OCI-LY3 (cell line): ENCODE measurements around the gene MIOX.

Experiments used
- H2AFZ ChIP-seq: fragments of 200-600, 300-600 bp; shearing (Covaris generic); 2 replicates; pipeline ENCODE4 v1.6.0; 2014; ENCODE audit warnings: antibody characterized with exemption, low read depth, low read length
- H3K27ac ChIP-seq: fragments of 200-600, 300-600 bp; sonication (generic); 2 replicates; pipeline ENCODE4 v1.5.1; 2014; ENCODE audit warnings: mild to moderate bottlenecking, low read length, moderate library complexity, mixed read lengths
- H3K27me3 ChIP-seq: fragments of 200-600, 300-600 bp; sonication (generic); 2 replicates; pipeline ENCODE4 v1.6.1; 2014; ENCODE audit warnings: low read depth, low read length, mixed read lengths
- H3K36me3 ChIP-seq: fragments of 200-600, 300-600 bp; sonication (generic); replicated peaks from 2 replicates; pipeline ENCODE3; 2014; ENCODE audit warnings: low read depth, low read length, mixed read lengths
- H3K4me1 ChIP-seq: fragments of 300-600, 200-600 bp; sonication (generic); 2 replicates; pipeline ENCODE4 v1.6.1; 2014; ENCODE audit warnings: low read length, mixed read lengths
- H3K4me2 ChIP-seq: fragments of 200-600, 300-600 bp; sonication (generic); 2 replicates; pipeline ENCODE4 v1.6.1; 2014; ENCODE audit warnings: low read length, mixed read lengths
- H3K4me3 ChIP-seq: fragments of 300-600, 200-600 bp; sonication (generic); 2 replicates; pipeline ENCODE4 v1.5.1; 2014; ENCODE audit warnings: antibody characterized with exemption, mild to moderate bottlenecking, low read length, moderate library complexity
- H3K79me2 ChIP-seq: fragments of 300-600, 200-600 bp; shearing (Covaris generic); 2 replicates; pipeline ENCODE4 v1.6.1; 2014; ENCODE audit warnings: mild to moderate bottlenecking, low read length, mixed read lengths
- H3K9ac ChIP-seq: fragments of 300-600, 200-600 bp; shearing (Covaris generic); 2 replicates; pipeline ENCODE4 v1.6.0; 2014; ENCODE audit warnings: mild to moderate bottlenecking, low read length, moderate library complexity
- H3K9me3 ChIP-seq: fragments of 200-600, 300-600 bp; shearing (Covaris generic); 2 replicates; pipeline ENCODE4 v1.6.1; 2014; ENCODE audit warnings: low read length, mixed read lengths; ENCODE audit not compliant: insufficient read depth
- H4K20me1 ChIP-seq: fragments of 200-600, 300-600 bp; sonication (generic); 2 replicates; pipeline ENCODE4 v1.6.1; 2016; ENCODE audit warnings: low read length, mixed read lengths; ENCODE audit not compliant: insufficient read depth
- CTCF ChIP-seq: fragments of 200-600, 300-600 bp; sonication (generic); IDR thresholded peaks from 2 replicates; pipeline ENCODE4 v1.5.1; 2014; ENCODE audit warnings: antibody characterized with exemption, low read length, low read depth
- EZH2phosphoT487 ChIP-seq: fragments of 200-600 bp; shearing (Covaris generic); IDR thresholded peaks from 2 replicates; pipeline ENCODE4 v1.6.1; 2018; ENCODE audit warnings: antibody characterized with exemption, mixed run types, low read depth

MIOX gene

GRCh38 chr22:50481440-50482106 lies 5.1 kb upstream of the MIOX start, which contains the start of gene ADM2:
ADM2 (plus strand) TSS chr22:50481543; CDS start chr22:50481848, 305 bp downstream.
- no peak within 1 kb of the TSS for H3K9ac ChIP-seq
- H4K20me1 ChIP-seq: no peaks in the 10 kb centered on the region
- TF ChIP-seq CTCF (no peak), EZH2phosphoT487 (no peak)
- H3K4me2 ChIP-seq: no peak within 1 kb of the TSS
- H3K36me3 ChIP-seq: no peaks in the 10 kb centered on the region
- no peak within 1 kb of the TSS for H2AFZ ChIP-seq
- H3K9me3 ChIP-seq: no peaks in the 10 kb centered on the region
- no peak within 1 kb of the TSS for H3K4me3 ChIP-seq
- no peaks in the 10 kb centered on the region for H3K27me3 ChIP-seq
- no peaks in the 10 kb centered on the region for H3K4me1 ChIP-seq
- H3K79me2 ChIP-seq: no peaks in the 10 kb centered on the region
- H3K27ac ChIP-seq: no peak within 1 kb of the TSS

- Histone ChIP-seq H2AFZ (no peak overlapping the region), H3K4me3 (no peak overlapping the region), H3K4me2 (no peak overlapping the region), H3K9ac (no peak overlapping the region), H3K27me3 (no peaks in the 10 kb centered on the region), H3K27ac (no peak overlapping the region), H3K4me1 (peaks cover 6% of the 10 kb centered on the region; the same call in 1 of the 2 replicates), H3K36me3 (no peaks in the 10 kb centered on the region), H4K20me1 (no peaks in the 10 kb centered on the region), H3K79me2 (no peaks in the 10 kb centered on the region), H3K9me3 (no peaks in the 10 kb centered on the region)
- TF ChIP-seq EZH2phosphoT487: no peak
- no peak for TF ChIP-seq CTCF
These were observed 4.3 kb upstream of the MIOX start for GRCh38 chr22:50482107-50483074.

GRCh38 chr22:50483106-50483505 lies 3.6 kb upstream of the MIOX start:
- H3K4me2 ChIP-seq: no peak overlapping the region
- H3K4me1 ChIP-seq: peaks cover 6% of the 10 kb centered on the region; the same call in 1 of the 2 replicates
- no peak overlapping the region for H2AFZ ChIP-seq
- no peaks in the 10 kb centered on the region for H3K9me3 ChIP-seq
- no peak overlapping the region for H3K27ac ChIP-seq
- no peak overlapping the region for H3K4me3 ChIP-seq
- no peak overlapping the region for H3K9ac ChIP-seq
- TF ChIP-seq EZH2phosphoT487 (no peak), CTCF (no peak)
- H4K20me1 ChIP-seq: no peaks in the 10 kb centered on the region
- H3K36me3 ChIP-seq: no peaks in the 10 kb centered on the region
- H3K27me3 ChIP-seq: no peaks in the 10 kb centered on the region
- H3K79me2 ChIP-seq: no peaks in the 10 kb centered on the region

GRCh38 chr22:50483556-50483955 lies 3.1 kb upstream of the MIOX start:
- Histone ChIP-seq H3K4me2 (no peak overlapping the region), H2AFZ (no peak overlapping the region), H3K27ac (no peak overlapping the region)

More at GRCh38 chr22:50483556-50483955, 3.1 kb upstream of the MIOX start:
- Histone ChIP-seq H4K20me1 (no peaks in the 10 kb centered on the region), H3K36me3 (no peaks in the 10 kb centered on the region), H3K9me3 (no peaks in the 10 kb centered on the region), H3K27me3 (no peaks in the 10 kb centered on the region), H3K9ac (no peak overlapping the region), H3K79me2 (no peaks in the 10 kb centered on the region), H3K4me3 (no peak overlapping the region), H3K4me1 (peaks cover 6% of the 10 kb centered on the region; the same call in 1 of the 2 replicates)
- TF ChIP-seq CTCF (no peak), EZH2phosphoT487 (no peak)
